ENCODE data around the gene CLPTM1L.

- TF ChIP-seq CTCF (IDR thresholded peaks at IDR 0.05) (no peak), POLR2A (IDR thresholded peaks at IDR 0.05) (no peak)
Observed at GRCh38 chr5:1299961-1300360, 44.9 kb downstream of the CLPTM1L start.

All from transverse colon (tissue), 3 donors.